B cell (primary cell): ENCODE measurements around the gene SS18L1. TPM values are rescaled to one million over a fixed set of nuclear protein-coding genes. Genes with fewer than 3 reads are reported as not detected.

Experiments
- ATAC-seq: fragments of 200-7000 bp; cut with Tn5 transposase; one replicate; pipeline ENCODE4 v1.10.0; 2021; ENCODE audit warnings: low read depth, mild to moderate bottlenecking, moderate number of reproducible peaks, moderate library complexity
- CTCF ChIA-PET: fragments of 350-600 bp; sonication (Branson Sonifier 250); formaldehyde crosslinking; loops from one replicate; lab custom pipeline; 2021; ENCODE audit warnings: antibody characterized with exemption, inconsistent platforms; lab: Charles Lee
- POLR2A ChIA-PET: fragments of 350-600 bp; sonication (Branson Sonifier 250); formaldehyde crosslinking; loops from one replicate; lab custom pipeline; 2021; ENCODE audit warnings: antibody characterized with exemption; lab: Charles Lee
- DNase-seq: peaks from one replicate; pipeline ENCODE4 v3.0.0; 2013
- H2AFZ ChIP-seq: 2 replicates; pipeline ENCODE4 v1.6.1; 2012; ENCODE audit warnings: mild to moderate bottlenecking, low read depth, low read length; ENCODE audit not compliant: insufficient read depth, poor library complexity, severe bottlenecking
- H3K27ac ChIP-seq, 2 donors: 1 replicate in 1 of 2; 2 replicates in 1 of 2; pipeline ENCODE4 v1.5.1; 2012 to 2013; ENCODE audit warnings: low read length in 2 of 2, mild to moderate bottlenecking in 2 of 2, moderate library complexity in 1 of 2
- H3K27me3 ChIP-seq, 4 experiments: fragments of 200-600 bp in 1 of 4; sonication (generic) in 1 of 4; replicated peaks in 1 of 4; 1 replicate in 2 of 4; 2 replicates in 2 of 4; pipeline versions ENCODE4 v1.6.1 to v1.7.0; 2013 to 2016; ENCODE audit warnings: low read length in 3 of 4, mild to moderate bottlenecking in 2 of 4, mixed read lengths in 1 of 4, moderate library complexity in 1 of 4; ENCODE audit not compliant: insufficient read depth in 4 of 4, control insufficient read depth in 3 of 4; ENCODE audit errors: control extremely low read depth in 1 of 4
- H3K36me3 ChIP-seq, 2 experiments: replicated peaks in 1 of 2; 1 replicate in 1 of 2; 2 replicates in 1 of 2; pipeline versions ENCODE4 v1.6.1 to v1.7.1; 2013; ENCODE audit warnings: low read length in 1 of 2; ENCODE audit not compliant: insufficient read depth in 2 of 2, control insufficient read depth in 1 of 2; ENCODE audit errors: control extremely low read depth in 1 of 2, extremely low read depth in 1 of 2
- H3K4me1 ChIP-seq, 2 donors: fragments of 200-600 bp in 1 of 2; sonication (generic) in 1 of 2; 1 replicate in 1 of 2; 2 replicates in 1 of 2; pipeline versions ENCODE4 v1.5.1 to v1.6.1; 2013 to 2017; ENCODE audit warnings: low read length in 2 of 2; ENCODE audit not compliant: control insufficient read depth in 2 of 2, insufficient read depth in 2 of 2
- H3K4me2 ChIP-seq: replicated peaks from 2 replicates; pipeline ENCODE3; 2012; ENCODE audit warnings: mild to moderate bottlenecking, low read depth, low read length; ENCODE audit not compliant: poor library complexity, severe bottlenecking
- H3K4me3 ChIP-seq, 5 experiments: fragments of 200-600 bp in 1 of 5; sonication (generic) in 1 of 5; 1 replicate in 3 of 5; 2 replicates in 2 of 5; pipeline versions ENCODE4 v1.5.1 to v1.7.0; 2011 to 2016; ENCODE audit warnings: low read length in 4 of 5, mild to moderate bottlenecking in 4 of 5, low read depth in 2 of 5, control low read depth in 1 of 5, moderate library complexity in 1 of 5; ENCODE audit not compliant: insufficient read depth in 1 of 5; ENCODE audit errors: control extremely low read depth in 1 of 5, extremely low read depth in 1 of 5
- H3K79me2 ChIP-seq: fragments of 200-600 bp; sonication (generic); one replicate; pipeline ENCODE4 v1.6.0; 2016; ENCODE audit warnings: low read length; ENCODE audit not compliant: control insufficient read depth, insufficient read depth
- H3K9ac ChIP-seq: fragments of 200-600 bp; sonication (generic); 2 replicates; pipeline ENCODE4 v1.6.1; 2017; ENCODE audit warnings: mild to moderate bottlenecking, low read length, moderate library complexity
- H3K9me3 ChIP-seq, 3 donors: one replicate each; pipeline versions ENCODE4 v1.6.1 to v1.7.1; 2013; ENCODE audit warnings: low read length in 2 of 3; ENCODE audit not compliant: control insufficient read depth in 2 of 3, insufficient read depth in 1 of 3; ENCODE audit errors: control extremely low read depth in 1 of 3
- H4K20me1 ChIP-seq: 2 replicates; pipeline ENCODE4 v1.6.0; 2012; ENCODE audit warnings: mild to moderate bottlenecking, low read length; ENCODE audit not compliant: insufficient read depth, control insufficient read depth, poor library complexity, severe bottlenecking
- H3K27ac Mint-ChIP-seq: one replicate; pipeline ENCODE4 v1.8.0; 2021; ENCODE audit warnings: mixed read lengths
- H3K27me3 Mint-ChIP-seq: one replicate; pipeline ENCODE4 v1.8.0; 2021; ENCODE audit warnings: mixed read lengths
- H3K4me1 Mint-ChIP-seq: one replicate; pipeline ENCODE4 v1.8.0; 2021; ENCODE audit warnings: mixed read lengths
- H3K4me3 Mint-ChIP-seq: one replicate; pipeline ENCODE4 v1.8.0; 2021; ENCODE audit warnings: mixed read lengths
- H3K9me3 Mint-ChIP-seq: one replicate; pipeline ENCODE4 v1.8.0; 2022; ENCODE audit warnings: mixed read lengths; ENCODE audit not compliant: insufficient read depth
- EZH2 ChIP-seq: IDR thresholded peaks from 2 replicates; pipeline ENCODE4 v1.6.1; 2012; ENCODE audit warnings: borderline replicate concordance, low read depth, mild to moderate bottlenecking, moderate library complexity, low read length; ENCODE audit not compliant: insufficient read depth, poor library complexity, severe bottlenecking
- WGBS: methylation state at CpG from one replicate; pipeline ENCODE4 v1.1.5; 2013; ENCODE audit warnings: missing lambda C conversion rate; ENCODE audit not compliant: insufficient coverage; 5-methylcytosine and 5-hydroxymethylcytosine counted together
- intact Hi-C: fragments of 100-400 bp; cut with micrococcal nuclease; formaldehyde crosslinking; loops from one replicate; pipeline ENCODE4 v1.10.0; 2022
- polyA plus RNA-seq: library from polyadenylated mRNA; depleted of rRNA; stranded (reverse); fragments of >200 nt; gene quantifications from 2 replicates; pipeline ENCODE4 v1.2.3, GENCODE V29; 2012
- total RNA-seq, 2 donors: library from RNA; stranded (reverse); fragments of 120-200 nt in 1 of 2; gene quantifications; 1 replicate in 1 of 2; 2 replicates in 1 of 2; pipeline versions ENCODE4 v1.2.3 to v1.2.4, GENCODE V29; 2013 to 2022
- TF ChIP-seq, protein P1 (sequence below): fragments of 200-600 bp; IDR thresholded peaks from one replicate; pipeline ENCODE4 v1.8.0; 2022; ENCODE audit warnings: antibody characterized with exemption, mild to moderate bottlenecking

SS18L1 gene
- total and polyA plus RNA-seq, 2 donors (not counting 1 experiment from before 2014, with no cell fraction given) = 15.4 to 20.7 TPM

DNA sequence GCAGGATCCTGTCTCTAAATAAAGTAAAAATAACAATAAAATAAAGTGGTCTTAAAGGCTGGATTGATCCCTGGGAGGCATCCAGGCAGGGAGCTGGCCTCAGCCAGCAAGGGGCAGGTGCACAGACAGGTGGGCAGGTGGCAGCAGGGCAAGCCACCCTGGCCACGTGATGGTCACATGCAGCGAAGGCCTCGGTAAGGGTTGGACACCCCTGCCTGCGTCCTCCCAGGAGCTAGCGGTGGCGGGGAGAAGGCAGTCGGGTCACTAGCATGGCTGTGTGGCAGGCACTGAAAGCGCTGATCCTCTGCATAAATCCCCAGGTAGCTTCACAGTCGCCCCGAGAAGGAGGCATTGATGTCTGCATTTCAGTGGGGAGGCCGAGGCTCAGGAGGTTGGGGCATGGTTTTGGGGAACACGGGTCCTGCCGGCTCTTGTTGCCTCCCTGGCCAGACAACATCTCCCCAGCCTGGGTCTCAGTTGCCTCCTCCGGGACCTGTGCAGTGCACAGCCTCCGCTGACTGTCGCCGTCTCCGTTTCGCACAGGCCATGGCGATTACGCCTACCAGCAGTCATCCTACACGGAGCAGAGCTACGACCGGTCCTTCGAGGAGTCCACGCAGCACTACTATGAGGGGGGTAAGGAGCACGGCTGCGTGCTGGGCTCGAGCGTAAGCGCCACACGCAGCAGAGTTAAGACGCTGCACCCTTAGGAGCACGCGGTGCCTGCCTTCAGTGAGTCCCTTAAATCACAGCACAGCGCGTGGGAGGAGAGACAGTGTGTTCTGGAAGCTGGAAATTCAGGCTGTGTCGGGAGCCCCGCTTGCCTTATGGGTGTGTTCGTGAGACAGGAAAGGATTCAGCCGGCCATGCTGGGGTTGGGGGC, 21.6 kb downstream of the SS18L1 start:
- no peak overlapping the region for H2AFZ ChIP-seq
- WGBS = 99% methylated on average over 41 of the region's 41 CpGs
- no peaks in the 10 kb centered on the region for H4K20me1 ChIP-seq
- no peak overlapping the region for H3K27ac ChIP-seq
- no peak overlapping the region for H3K4me3 ChIP-seq
- H3K27me3 ChIP-seq = no peaks in the 10 kb centered on the region
- H3K79me2 ChIP-seq = no peaks in the 10 kb centered on the region
- TF ChIP-seq, protein P1, sequence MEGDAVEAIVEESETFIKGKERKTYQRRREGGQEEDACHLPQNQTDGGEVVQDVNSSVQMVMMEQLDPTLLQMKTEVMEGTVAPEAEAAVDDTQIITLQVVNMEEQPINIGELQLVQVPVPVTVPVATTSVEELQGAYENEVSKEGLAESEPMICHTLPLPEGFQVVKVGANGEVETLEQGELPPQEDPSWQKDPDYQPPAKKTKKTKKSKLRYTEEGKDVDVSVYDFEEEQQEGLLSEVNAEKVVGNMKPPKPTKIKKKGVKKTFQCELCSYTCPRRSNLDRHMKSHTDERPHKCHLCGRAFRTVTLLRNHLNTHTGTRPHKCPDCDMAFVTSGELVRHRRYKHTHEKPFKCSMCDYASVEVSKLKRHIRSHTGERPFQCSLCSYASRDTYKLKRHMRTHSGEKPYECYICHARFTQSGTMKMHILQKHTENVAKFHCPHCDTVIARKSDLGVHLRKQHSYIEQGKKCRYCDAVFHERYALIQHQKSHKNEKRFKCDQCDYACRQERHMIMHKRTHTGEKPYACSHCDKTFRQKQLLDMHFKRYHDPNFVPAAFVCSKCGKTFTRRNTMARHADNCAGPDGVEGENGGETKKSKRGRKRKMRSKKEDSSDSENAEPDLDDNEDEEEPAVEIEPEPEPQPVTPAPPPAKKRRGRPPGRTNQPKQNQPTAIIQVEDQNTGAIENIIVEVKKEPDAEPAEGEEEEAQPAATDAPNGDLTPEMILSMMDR = no peak
- no peak for TF ChIP-seq EZH2
- peaks cover 0 to 23% of the 10 kb centered on the region in 2 experiments for H3K36me3 ChIP-seq
- no peaks in the 10 kb centered on the region for H3K4me1 ChIP-seq
- Mint-ChIP-seq H3K4me1 (no peaks in the 10 kb centered on the region), H3K9me3 (no peaks in the 10 kb centered on the region), H3K27ac (no peak overlapping the region), H3K4me3 (no peak overlapping the region), H3K27me3 (no peaks in the 10 kb centered on the region)
- no peak overlapping the region for H3K4me2 ChIP-seq
- ATAC-seq (no peak), DNase-seq (no peak)
- intact Hi-C loops = no loop called here
- H3K9ac ChIP-seq = no peak overlapping the region
- CTCF ChIA-PET = no interaction called here
- POLR2A ChIA-PET = no interaction called here
- H3K9me3 ChIP-seq = no peaks in the 10 kb centered on the region

DNA sequence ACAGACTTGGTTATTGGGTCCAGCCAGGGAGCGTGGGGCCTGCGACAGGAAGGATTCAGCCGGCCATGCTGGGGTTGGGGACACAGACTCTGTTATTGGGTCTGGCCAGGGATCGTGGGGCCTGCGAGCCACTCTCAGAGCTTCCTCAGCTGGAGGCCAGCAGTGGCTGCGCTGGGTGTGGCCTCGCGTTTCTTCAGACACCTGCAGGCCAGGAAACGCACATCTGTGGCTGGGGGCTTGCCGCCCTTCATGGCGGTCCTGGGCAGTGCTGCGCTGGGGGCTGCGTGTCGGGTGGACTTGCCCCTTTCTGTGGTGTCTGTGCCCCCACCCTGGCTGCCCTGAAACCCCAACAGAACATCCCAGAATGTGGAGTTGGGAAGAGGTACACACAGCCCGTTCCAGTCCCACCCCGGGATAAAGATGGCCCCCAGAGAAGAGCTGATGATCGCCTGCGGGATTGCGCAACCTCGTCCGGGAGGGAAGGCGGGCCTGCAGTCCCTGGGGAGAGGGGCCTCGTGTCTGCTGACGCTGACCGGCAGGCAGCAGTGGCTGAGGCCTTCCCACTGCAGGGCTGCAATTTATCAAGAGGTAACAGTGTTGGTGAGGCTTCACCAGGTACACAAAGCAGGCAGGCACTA, 22.3 kb downstream of the SS18L1 start:
- TF ChIP-seq EZH2 = no peak
- no peak overlapping the region for H3K27ac ChIP-seq
- ChIA-PET POLR2A (no interaction called here), CTCF (no interaction called here)
- DNase-seq (no peak), ATAC-seq (no peak)
- H3K9me3 ChIP-seq = no peaks in the 10 kb centered on the region
- no peaks in the 10 kb centered on the region for H3K27me3 ChIP-seq
- H2AFZ ChIP-seq = no peak overlapping the region
- no peak overlapping the region for H3K4me3 Mint-ChIP-seq
- H3K27ac Mint-ChIP-seq = no peak overlapping the region
- no peaks in the 10 kb centered on the region for H4K20me1 ChIP-seq
- H3K4me2 ChIP-seq = no peak overlapping the region
- no peaks in the 10 kb centered on the region for H3K27me3 Mint-ChIP-seq
- no peak overlapping the region for H3K9ac ChIP-seq
- intact Hi-C loops = no loop called here
- 97% methylated on average over 25 of the region's 25 CpGs for WGBS
- H3K79me2 ChIP-seq = no peaks in the 10 kb centered on the region
- no peaks in the 10 kb centered on the region for H3K9me3 Mint-ChIP-seq
- no peaks in the 10 kb centered on the region for H3K4me1 ChIP-seq
- H3K36me3 ChIP-seq = peaks cover 0 to 23% of the 10 kb centered on the region in 2 experiments
- H3K4me1 Mint-ChIP-seq = no peaks in the 10 kb centered on the region
- no peak overlapping the region for H3K4me3 ChIP-seq
